ENCODE data around the gene IL10RB. TPM values are rescaled to one million over a fixed set of nuclear protein-coding genes. Genes with fewer than 3 reads are reported as not detected.

Gene IL10RB
- total RNA-seq, 1 donor from 2014 or later = 37.9 TPM

DNA sequence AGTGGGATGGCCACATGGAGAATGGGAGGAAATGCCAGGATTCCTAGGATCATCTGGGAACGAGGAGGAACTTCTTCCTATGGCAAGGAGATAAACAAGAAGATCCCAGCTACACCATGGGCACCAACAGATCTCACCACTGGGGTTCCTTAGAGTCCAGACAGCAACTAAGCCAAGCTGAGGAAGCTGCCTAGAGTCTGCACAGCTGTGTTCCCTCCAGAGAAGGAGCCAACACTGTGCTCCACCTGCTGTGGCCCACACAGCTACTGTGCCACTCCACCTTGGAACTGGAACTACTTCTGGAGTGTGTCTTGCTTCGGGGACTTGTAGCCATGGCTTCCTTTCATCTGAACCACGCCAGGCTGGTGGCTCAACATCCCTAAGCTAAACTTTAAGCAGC lies 64.6 kb downstream of the IL10RB start:
- peak; percentile 30 for ATAC-seq (ENCODE audit: low read depth)

DNA sequence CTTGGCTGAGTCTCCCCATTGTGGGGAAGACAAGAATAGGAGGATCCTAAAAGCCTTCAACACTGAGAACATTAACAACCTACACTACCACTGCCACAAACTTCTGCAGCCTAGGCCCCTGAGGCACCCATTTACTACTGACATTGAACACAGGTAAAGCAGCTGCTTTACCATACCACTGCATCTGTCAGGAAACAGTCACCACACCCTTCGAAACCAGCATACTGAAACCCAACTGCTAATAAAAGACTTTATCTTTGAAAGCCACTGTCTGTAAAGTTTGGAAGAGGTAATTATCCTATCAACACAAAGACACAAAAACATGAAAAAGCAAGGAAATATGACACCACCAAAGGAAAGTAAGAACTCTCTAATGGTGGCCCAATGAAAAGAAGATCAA lies 66.0 kb downstream of the IL10RB start:
- ChIA-PET CTCF (interaction anchor here (1.1 to 2.2 kb wide), 4 partner anchors 29 to 135 kb away, joined by 3 to 17 read pairs (median 8); no protein-coding TSS in a partner anchor), POLR2A (interaction anchor here (0.7 to 2.0 kb wide), 10 partner anchors 7 to 148 kb away, joined by 3 to 14 read pairs (median 4); partner anchors contain the start of genes IFNAR1 and TMEM50B)
- H3K4me1 Mint-ChIP-seq = peaks cover 75% of the 10 kb centered on the region
- peak overlapping the region; percentile 68 for H3K4me3 Mint-ChIP-seq
- peaks cover 10% of the 10 kb centered on the region for H3K9me3 Mint-ChIP-seq
- ATAC-seq (ENCODE audit: low read depth) = peak; percentile 75
- TF ChIP-seq, protein P1, sequence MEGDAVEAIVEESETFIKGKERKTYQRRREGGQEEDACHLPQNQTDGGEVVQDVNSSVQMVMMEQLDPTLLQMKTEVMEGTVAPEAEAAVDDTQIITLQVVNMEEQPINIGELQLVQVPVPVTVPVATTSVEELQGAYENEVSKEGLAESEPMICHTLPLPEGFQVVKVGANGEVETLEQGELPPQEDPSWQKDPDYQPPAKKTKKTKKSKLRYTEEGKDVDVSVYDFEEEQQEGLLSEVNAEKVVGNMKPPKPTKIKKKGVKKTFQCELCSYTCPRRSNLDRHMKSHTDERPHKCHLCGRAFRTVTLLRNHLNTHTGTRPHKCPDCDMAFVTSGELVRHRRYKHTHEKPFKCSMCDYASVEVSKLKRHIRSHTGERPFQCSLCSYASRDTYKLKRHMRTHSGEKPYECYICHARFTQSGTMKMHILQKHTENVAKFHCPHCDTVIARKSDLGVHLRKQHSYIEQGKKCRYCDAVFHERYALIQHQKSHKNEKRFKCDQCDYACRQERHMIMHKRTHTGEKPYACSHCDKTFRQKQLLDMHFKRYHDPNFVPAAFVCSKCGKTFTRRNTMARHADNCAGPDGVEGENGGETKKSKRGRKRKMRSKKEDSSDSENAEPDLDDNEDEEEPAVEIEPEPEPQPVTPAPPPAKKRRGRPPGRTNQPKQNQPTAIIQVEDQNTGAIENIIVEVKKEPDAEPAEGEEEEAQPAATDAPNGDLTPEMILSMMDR (IDR thresholded peaks at IDR 0.05) = no peak
- peaks cover 44% of the 10 kb centered on the region for H3K36me3 Mint-ChIP-seq (ENCODE audit: low read depth)
- H3K27ac Mint-ChIP-seq = peak overlapping the region; percentile 89
- no peaks in the 10 kb centered on the region for H3K27me3 Mint-ChIP-seq
- DNase-seq = no peak
- intact Hi-C loops (cut with micrococcal nuclease) = no loop called here

More for the DNA sequence above, 64.6 kb downstream of the IL10RB start:
- POLR2A ChIA-PET = interaction anchor here (0.8 to 3.1 kb wide), 4 partner anchors 9 to 69 kb away, joined by 4 to 14 read pairs (median 7); no protein-coding TSS in a partner anchor
- peaks cover 84% of the 10 kb centered on the region for H3K4me1 Mint-ChIP-seq
- TF ChIP-seq, protein P1 (IDR thresholded peaks at IDR 0.05) = no peak
- no peak for DNase-seq
- peaks cover 10% of the 10 kb centered on the region for H3K9me3 Mint-ChIP-seq
- H3K4me3 Mint-ChIP-seq = no peak overlapping the region
- peaks cover 42% of the 10 kb centered on the region for H3K36me3 Mint-ChIP-seq (ENCODE audit: low read depth)
- intact Hi-C loops (cut with micrococcal nuclease) = no loop called here
- H3K27me3 Mint-ChIP-seq = no peaks in the 10 kb centered on the region
- peak overlapping the region; percentile 89 for H3K27ac Mint-ChIP-seq
- CTCF ChIA-PET = interaction anchor here (0.8 to 2.2 kb wide), 8 partner anchors 9 to 258 kb away, joined by 3 to 17 read pairs (median 4); partner anchors contain the start of gene DONSON

- DNase-seq (no peak), ATAC-seq (ENCODE audit: low read depth) (no peak)
- H3K36me3 Mint-ChIP-seq (ENCODE audit: low read depth) = peaks cover 41% of the 10 kb centered on the region
- CTCF ChIA-PET = interaction anchor here (1.2 kb wide), 1 partner anchor 27 kb away, joined by 4 read pairs; no protein-coding TSS in a partner anchor
- peaks cover 10% of the 10 kb centered on the region for H3K9me3 Mint-ChIP-seq
- no peak overlapping the region for H3K4me3 Mint-ChIP-seq
- no peaks in the 10 kb centered on the region for H3K27me3 Mint-ChIP-seq
- POLR2A ChIA-PET = interaction anchor here (2.0 kb wide), 1 partner anchor 9 kb away, joined by 8 read pairs; the partner anchor contains the start of gene IFNAR1
- H3K4me1 Mint-ChIP-seq = peaks cover 71% of the 10 kb centered on the region
- peak overlapping the region; percentile 4 for H3K27ac Mint-ChIP-seq
- intact Hi-C loops (cut with micrococcal nuclease) = no loop called here
- TF ChIP-seq, protein P1 (IDR thresholded peaks at IDR 0.05) = no peak
These were observed 68.0 kb downstream of the IL10RB start for GRCh38 chr21:33334191-33334590.

DNA sequence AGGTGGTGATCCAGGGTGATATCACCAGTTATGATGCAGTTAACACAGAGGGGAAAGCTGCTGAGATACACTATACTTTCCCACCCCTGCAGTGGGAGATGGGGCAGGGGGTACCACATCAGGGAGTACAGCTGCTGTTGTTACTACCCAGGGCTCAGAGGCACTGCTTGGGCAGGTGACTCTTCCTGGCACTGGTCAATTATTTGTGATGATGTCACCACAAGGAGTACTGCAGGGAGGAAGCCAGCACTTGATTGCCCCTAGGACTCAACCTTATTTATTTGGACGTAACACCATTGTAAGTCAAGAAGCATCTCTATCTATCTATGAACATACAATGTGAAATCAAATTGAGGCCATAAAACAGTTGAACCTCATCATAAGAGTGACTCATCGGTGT lies 68.7 kb downstream of the IL10RB start:
- TF ChIP-seq, protein P1 (IDR thresholded peaks at IDR 0.05) = no peak
- Mint-ChIP-seq H3K9me3 (peaks cover 10% of the 10 kb centered on the region), H3K4me1 (peaks cover 70% of the 10 kb centered on the region), H3K27ac (no peak overlapping the region), H3K27me3 (no peaks in the 10 kb centered on the region), H3K4me3 (no peak overlapping the region), H3K36me3 (ENCODE audit: low read depth) (peaks cover 41% of the 10 kb centered on the region)
- ChIA-PET POLR2A (interaction anchor here (0.6 to 2.0 kb wide), 2 partner anchors 10 to 68 kb away, joined by 4 to 8 read pairs; partner anchors contain the start of genes IFNAR1 and IFNGR2), CTCF (interaction anchor here (1.2 kb wide), 1 partner anchor 26 kb away, joined by 4 read pairs; no protein-coding TSS in a partner anchor)
- DNase-seq (no peak), ATAC-seq (ENCODE audit: low read depth) (no peak)
- intact Hi-C loops (cut with micrococcal nuclease) = no loop called here

DNA sequence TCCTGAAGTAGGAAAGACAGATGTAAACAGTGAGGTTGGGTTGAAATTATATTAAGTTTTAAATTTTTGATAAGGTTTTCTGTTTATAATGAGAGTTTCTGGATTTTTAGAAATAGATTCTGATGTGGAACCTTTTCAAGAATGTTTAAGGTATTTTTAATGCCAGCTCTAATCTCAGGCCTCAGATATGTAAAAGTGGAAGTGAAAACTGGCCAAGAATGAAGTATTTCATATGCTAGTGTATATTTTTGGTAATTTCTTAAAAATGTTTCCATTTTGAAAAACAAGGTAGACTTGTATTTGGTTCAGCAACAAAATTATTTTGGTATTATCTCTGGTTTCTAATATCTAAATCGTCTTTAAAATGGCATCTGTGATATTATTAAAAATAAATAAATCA lies 73.0 kb downstream of the IL10RB start:
- peaks cover 51% of the 10 kb centered on the region for H3K36me3 Mint-ChIP-seq (ENCODE audit: low read depth)
- TF ChIP-seq, protein P1 (IDR thresholded peaks at IDR 0.05) = no peak
- intact Hi-C loops (cut with micrococcal nuclease) = no loop called here
- DNase-seq (no peak), ATAC-seq (ENCODE audit: low read depth) (no peak)
- H3K27ac Mint-ChIP-seq = peak overlapping the region; percentile 83
- H3K9me3 Mint-ChIP-seq = no peaks in the 10 kb centered on the region
- ChIA-PET POLR2A (interaction anchor here (0.8 to 3.8 kb wide), 5 partner anchors 8 to 103 kb away, joined by 3 to 33 read pairs (median 4); partner anchors contain the start of gene IFNAR1), CTCF (interaction anchor here (0.5 to 4.5 kb wide), 4 partner anchors 22 to 1945 kb away, joined by 3 to 18 read pairs (median 3); no protein-coding TSS in a partner anchor)
- H3K27me3 Mint-ChIP-seq = no peaks in the 10 kb centered on the region
- H3K4me1 Mint-ChIP-seq = peaks cover 51% of the 10 kb centered on the region
- H3K4me3 Mint-ChIP-seq = peak overlapping the region; percentile 12
